ENCODE data around the gene CDA. TPM values are rescaled to one million over a fixed set of nuclear protein-coding genes. Genes with fewer than 3 reads are reported as not detected.

Gene CDA
- polyA plus RNA-seq, 5 donors = 0.47 to 1.2 (median 0.61) TPM

DNA sequence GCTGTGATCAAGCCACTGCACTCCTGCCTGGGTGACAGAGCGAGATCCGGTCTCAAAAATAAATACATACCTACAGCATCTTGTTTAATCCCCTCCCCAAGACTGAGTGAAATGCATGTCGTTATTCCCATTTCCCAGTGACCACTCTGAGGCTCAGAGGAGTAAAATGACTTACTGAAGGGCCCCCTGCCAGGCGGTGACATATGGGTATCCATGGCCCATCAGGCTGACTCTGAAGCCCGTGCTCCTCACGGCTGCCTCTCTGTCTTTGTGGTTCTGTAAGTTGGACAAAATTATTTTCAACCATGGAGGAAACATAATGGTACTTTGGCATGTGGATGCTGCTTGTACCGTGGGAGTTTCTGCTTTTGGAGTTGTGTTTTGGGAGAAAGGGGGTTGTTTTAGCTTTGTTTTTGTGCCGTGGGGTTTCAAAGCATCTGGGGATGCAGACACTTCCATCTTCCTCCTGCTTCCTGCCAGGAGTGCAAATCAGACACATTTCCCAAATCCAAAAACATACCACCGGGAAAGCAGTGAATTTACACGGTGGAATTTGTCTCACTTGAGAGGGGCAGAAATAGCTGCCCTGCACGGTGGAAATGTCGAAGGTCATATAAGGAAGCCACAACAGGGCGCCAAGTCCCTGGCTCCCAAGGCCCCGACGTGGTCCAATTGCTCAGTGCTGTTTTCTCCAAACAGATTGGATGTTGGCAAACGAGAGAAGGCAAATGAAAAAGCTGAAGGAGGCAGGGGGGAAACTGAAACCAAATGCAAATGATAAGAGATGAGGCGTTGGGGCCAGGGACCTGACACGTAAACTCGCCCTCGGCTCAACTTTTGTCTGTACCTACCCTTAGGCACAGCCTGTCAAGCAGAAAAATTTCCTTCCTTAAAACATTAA, 27.3 kb downstream of the CDA start:
- no peak for DNase-seq

DNA sequence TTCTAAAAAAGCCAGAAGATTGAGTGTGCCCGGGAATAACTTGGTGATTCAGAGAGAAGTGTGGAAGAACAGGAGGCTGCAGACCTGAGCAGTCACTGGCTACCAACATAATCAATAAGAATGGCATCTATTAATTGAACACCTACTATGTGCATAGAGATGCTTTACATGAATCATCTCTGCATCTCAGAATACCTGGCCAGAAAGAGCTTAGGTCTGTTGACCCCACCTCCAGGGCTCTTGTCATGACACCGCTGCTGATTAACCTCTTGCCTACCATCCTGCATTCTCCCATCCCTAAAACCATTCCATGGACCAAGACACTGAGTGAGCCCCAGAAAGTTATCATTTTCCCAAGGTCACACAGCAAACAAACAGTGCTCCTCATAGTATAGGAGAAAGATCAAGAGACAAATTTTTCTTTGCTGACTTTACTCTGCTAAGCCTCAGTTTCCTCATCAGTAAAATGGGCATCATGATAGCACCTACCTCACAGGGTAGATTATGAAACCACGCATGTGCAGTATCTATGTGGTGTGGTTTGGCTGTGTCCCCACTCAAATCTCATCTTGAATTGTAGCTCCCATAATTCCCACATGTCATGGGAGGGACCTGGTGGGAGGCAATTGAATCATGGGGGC, 28.1 kb downstream of the CDA start:
- no peak for DNase-seq

DNA sequence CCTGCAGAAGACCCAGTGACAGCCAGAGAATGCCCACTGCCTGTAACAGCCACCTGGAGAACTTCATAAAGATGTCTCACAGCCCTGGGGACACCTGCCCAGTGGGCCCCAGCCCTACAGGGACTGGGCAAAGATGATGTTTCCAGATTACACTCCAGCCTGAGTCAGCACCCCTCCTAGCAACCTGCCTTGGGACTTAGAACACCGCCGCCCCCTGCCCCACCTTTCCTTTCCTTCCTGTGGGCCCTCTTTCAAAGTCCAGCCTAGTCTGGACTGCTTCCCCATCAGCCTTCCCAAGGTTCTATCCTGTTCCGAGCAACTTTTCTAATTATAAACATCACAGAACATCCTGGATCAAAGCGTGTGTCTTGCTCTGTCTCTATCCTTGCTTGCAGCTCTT, 29.7 kb downstream of the CDA start:
- DNase-seq = no peak

DNA sequence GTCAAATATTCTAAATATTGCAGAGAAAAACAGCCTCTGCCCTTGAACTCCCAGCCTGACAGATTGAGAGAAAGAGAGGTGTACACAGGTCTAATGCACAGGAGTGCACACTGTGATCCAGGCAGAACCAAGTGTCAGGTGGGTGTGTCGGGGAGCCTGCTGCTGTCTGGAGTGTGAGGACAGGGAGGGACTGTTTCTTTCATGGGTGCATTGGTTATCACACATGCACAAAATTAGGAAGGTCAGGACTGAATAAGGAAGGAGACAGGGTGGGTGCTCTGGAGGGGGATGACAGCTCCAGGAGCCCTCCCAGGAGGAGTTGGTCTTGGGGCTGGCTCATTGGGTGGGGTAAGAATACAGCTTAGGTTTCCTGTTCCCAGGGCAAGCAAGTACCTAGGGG, 31.1 kb downstream of the CDA start:
- no peak for DNase-seq

- no peak for DNase-seq
Observed at GRCh38 chr1:20621012-20621411, 32.1 kb downstream of the CDA start.

- no peak for DNase-seq
Observed at GRCh38 chr1:20624709-20625108, 35.8 kb downstream of the CDA start.

- DNase-seq = no peak
Observed at GRCh38 chr1:20625176-20626097, 36.5 kb downstream of the CDA start.

- DNase-seq = no peak
Observed at GRCh38 chr1:20626098-20626427, 37.2 kb downstream of the CDA start.

DNA sequence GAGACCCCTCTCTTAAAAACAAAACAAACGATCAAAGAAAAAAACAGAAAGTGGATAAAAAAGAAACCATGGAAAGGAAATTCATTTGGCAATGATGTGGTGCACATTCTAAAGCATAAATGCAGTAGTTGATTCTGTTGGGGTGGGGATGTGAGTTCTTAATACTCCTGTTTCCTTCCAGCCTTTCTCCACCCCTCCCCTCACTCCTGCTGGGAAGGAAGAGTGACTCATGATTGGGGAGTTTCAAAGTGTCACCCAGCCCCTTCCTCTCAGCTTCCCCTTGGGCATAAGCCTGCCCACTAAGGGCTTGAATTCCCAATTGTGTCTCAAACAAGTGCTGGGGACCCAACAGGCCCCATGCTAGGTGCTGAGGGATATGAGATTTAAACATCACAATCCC, 37.6 kb downstream of the CDA start:
- DNase-seq = no peak

DNA sequence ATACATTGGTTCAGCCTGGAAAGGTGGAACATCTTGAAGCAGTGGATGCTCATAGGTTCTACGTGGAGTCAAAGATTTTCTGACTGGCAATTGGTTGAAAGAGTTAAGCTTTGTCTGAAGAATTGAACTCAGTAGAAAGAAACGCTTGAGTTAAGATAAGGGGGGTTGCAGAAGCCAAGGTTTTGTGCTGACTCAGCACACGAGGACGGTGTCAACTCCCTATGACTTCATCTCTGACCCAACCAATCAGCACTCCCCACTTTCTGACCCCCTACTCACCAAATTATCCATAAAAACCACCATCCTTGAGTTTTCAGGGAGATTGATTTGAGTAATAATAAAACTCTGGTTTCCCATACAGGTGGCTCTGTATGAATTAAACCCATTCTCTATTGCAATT, 41.8 kb downstream of the CDA start:
- DNase-seq = no peak

DNA sequence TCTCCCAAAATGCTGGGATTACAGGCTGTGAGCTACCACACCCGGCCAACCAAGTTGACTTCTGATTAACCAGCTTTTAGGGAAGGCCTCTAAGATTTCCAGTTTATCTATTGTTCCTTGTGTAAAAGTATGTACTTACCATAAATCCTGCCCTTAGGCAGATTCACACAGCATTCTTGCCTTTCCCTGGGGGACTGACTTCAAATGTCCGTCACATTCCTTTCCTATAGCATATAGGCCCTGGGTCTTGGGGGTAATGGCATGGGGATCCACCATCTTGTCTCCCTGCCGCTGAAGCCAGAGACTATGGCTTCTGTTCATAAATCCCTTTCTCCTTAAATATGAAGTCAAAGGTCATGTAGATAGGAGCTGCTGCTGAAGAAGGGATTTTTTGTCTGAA, 43.5 kb downstream of the CDA start:
- DNase-seq = no peak

DNA sequence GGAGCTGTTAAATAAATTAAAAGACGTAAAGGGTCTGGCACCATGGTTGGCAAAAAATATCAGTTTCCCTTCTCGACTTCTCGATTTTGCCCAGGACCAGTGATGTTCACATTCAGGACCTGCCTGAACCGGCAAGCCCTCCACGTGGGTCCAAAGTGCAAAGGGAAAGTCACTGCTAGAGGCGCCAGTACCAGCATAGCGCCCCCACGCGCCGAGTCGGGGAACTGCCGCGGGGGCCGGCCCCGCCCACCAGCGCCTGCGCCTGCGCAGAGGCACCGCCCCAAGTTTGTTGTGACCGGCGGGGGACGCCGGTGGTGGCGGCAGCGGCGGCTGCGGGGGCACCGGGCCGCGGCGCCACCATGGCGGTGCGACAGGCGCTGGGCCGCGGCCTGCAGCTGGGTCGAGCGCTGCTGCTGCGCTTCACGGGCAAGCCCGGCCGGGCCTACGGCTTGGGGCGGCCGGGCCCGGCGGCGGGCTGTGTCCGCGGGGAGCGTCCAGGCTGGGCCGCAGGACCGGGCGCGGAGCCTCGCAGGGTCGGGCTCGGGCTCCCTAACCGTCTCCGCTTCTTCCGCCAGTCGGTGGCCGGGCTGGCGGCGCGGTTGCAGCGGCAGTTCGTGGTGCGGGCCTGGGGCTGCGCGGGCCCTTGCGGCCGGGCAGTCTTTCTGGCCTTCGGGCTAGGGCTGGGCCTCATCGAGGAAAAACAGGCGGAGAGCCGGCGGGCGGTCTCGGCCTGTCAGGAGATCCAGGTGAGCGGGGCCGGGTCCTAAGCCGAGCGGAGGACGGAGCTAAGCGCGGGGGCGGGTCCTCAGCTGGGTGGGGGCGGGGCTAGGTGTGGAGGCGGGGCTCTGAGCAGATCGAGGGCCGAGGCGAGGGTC, 44.5 kb downstream of the CDA start, which contains the start of gene PINK1:
Gene PINK1 (plus strand): TSS at position 269 of the 875 bp plus-strand sequence. CDS start 91 bp downstream, at position 360.
- peak; percentile 69 to 74 for DNase-seq

DNA sequence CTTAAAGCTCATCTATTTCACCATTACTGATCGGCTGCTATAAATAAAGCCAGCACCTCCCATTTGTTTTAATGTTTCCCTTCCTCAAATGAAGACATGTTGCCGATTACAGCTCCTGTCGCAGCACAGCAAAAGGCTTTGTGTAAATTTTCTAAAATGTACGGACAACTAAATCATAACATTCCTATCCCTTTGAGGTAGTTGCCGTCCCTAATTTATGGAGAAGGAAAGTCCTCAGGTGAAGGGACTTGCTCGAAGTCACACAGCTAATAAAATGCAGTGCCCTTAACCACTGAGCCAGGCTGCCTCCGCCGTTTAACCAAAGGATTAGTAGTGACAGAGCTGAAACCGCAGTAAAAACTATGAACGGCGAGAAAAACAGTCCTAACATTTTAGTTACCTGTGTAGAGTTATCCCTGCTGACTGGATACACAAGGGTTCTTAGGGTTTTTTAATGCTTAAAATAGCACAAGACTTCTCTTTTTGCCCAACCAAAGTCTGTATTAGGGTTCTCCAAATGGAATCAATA, 45.2 kb downstream of the CDA start:
- DNase-seq = peak; percentile 7

- DNase-seq = peak; percentile 12 to 17
Observed at GRCh38 chr1:20634594-20635084, 45.7 kb downstream of the CDA start.

GRCh38 chr1:20636785-20637347, 48.0 kb downstream of the CDA start:
- DNase-seq = no peak

DNA sequence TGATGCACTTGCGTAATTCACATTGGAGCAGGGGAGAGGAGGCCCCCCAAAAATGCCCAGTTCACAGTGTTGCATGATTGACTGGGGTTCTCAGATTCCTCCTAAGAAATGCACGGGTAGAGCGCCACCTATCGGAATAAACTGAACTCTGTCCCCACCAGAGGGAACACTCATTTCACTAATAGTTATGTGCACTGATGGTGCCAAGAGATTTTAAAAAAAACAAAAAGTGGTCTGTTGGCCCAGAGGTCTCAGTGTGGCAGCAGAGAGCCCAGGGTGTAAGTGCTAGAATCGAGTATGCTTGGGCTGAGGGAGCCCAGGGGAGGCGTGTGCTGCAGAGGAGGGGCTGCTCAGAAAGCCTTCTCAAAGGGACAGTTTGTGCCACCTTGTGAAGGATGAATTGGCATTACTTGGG, 51.3 kb downstream of the CDA start:
- peak; percentile 11 to 24 for DNase-seq

DNA sequence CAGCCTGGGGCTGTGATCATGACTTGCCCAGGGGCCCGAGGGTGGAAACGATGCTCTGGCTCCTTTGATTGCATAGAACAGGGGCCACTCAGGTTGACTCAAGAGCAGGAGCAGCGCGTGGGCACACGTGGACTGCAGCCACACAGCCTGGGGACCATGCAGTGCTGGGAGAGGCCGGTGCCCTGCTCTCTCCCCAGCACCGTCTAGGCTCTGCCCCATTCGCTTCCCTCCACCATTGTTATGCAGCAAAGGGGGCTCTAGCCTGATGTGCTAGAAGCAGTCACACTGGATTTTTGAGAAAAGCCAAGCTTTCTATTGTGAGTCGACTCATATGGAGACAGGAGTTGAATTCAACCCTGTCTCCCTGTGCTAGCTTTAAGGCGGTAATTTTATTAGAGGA, 53.1 kb downstream of the CDA start:
- no peak for DNase-seq

GRCh38 chr1:20643080-20643479, 54.2 kb downstream of the CDA start:
- no peak for DNase-seq

- DNase-seq = no peak
Observed at GRCh38 chr1:20644416-20644815, 55.5 kb downstream of the CDA start.

GRCh38 chr1:20645414-20645813, 56.5 kb downstream of the CDA start:
- no peak for DNase-seq
